HepG2 (cell line): ENCODE measurements around the gene ZNF83. TPM values are rescaled to one million over a fixed set of nuclear protein-coding genes. Genes with fewer than 3 reads are reported as not detected.

Source experiments
- ATAC-seq: fragments of 200-7000 bp; cut with Tn5 transposase; 3 replicates; pipeline ENCODE4 v1.9.1; 2020; ENCODE audit warnings: mild to moderate bottlenecking, moderate library complexity
- BruUV-seq: library from RNA; stranded (reverse); fragments of 400-500 nt; replicated peaks from 2 replicates; lab custom pipeline; 2021; lab: Mats Ljungman, UMichigan
- CTCF ChIA-PET: fragments of 300-600 bp; formaldehyde crosslinking; extraction: SDS; loops from one replicate; lab custom pipeline; 2021; ENCODE audit warnings: low total read pairs, inconsistent platforms, low intra/inter-chr PET ratio; lab: Yijun Ruan, JAX
- POLR2A ChIA-PET: fragments of 350-600 bp; sonication (Branson Sonifier 250); formaldehyde crosslinking; loops from one replicate; lab custom pipeline; 2020; ENCODE audit warnings: antibody characterized with exemption, inconsistent platforms; lab: Yijun Ruan, JAX
- DNase-seq: peaks from one replicate; pipeline ENCODE4 v3.0.0-alpha.2; 2015; ENCODE audit warnings: low spot score
- FAIRE-seq: peaks from 3 replicates; lab custom pipeline; 2011; peaks lifted over from hg19 to GRCh38; lab: Jason Lieb, UNC
- H2AFZ ChIP-seq: one replicate; pipeline ENCODE4 v1.6.1; 2011; ENCODE audit warnings: low read length, inconsistent platforms
- H3K27ac ChIP-seq: fragments of 300-600 bp; 3 replicates; pipeline ENCODE4 v1.8.0; 2011; ENCODE audit warnings: mixed run types, mild to moderate bottlenecking, mixed read lengths, low read length, inconsistent platforms; ENCODE audit not compliant: insufficient read depth; ENCODE audit errors: extremely low read length
- H3K27me3 ChIP-seq, 2 experiments: fragments of 200-600 bp in 1 of 2; 2 replicates in 1 of 2; 3 replicates in 1 of 2; pipeline versions ENCODE4 v1.6.0 to v1.8.0; 2011; ENCODE audit warnings: low read length in 2 of 2, mild to moderate bottlenecking in 2 of 2, moderate library complexity in 2 of 2, inconsistent platforms in 1 of 2; ENCODE audit not compliant: insufficient read depth in 2 of 2, control insufficient read depth in 1 of 2
- H3K36me3 ChIP-seq, 2 experiments: fragments of 200-600 bp in 1 of 2; replicated peaks in 1 of 2; 2 replicates in 1 of 2; 3 replicates in 1 of 2; pipeline versions ENCODE4 v1.5.1 to v1.8.0; 2011; ENCODE audit warnings: low read length in 2 of 2, inconsistent platforms in 1 of 2; ENCODE audit not compliant: insufficient read depth in 2 of 2, control insufficient read depth in 1 of 2
- H3K4me1 ChIP-seq: 2 replicates; pipeline ENCODE4 v1.5.1; 2012; ENCODE audit warnings: low read length, inconsistent platforms; ENCODE audit not compliant: insufficient read depth
- H3K4me2 ChIP-seq: 2 replicates; pipeline ENCODE4 v1.6.0; 2011; ENCODE audit warnings: low read depth, low read length, inconsistent platforms
- H3K4me3 ChIP-seq, 3 experiments: fragments of 200-600 bp in 1 of 3; sonication (generic), shearing (Covaris generic) in 1 of 3; replicated peaks in 1 of 3; 2 replicates each; pipeline ENCODE4 v1.5.1; 2011 to 2016; ENCODE audit warnings: low read length in 3 of 3, inconsistent platforms in 2 of 3, low read depth in 2 of 3, mild to moderate bottlenecking in 2 of 3, control low read depth in 1 of 3, mixed read lengths in 1 of 3; ENCODE audit not compliant: insufficient read depth in 1 of 3
- H3K79me2 ChIP-seq: one replicate; pipeline ENCODE4 v1.6.1; 2011; ENCODE audit warnings: low read length, inconsistent platforms; ENCODE audit not compliant: insufficient read depth
- H3K9ac ChIP-seq: 2 replicates; pipeline ENCODE4 v1.6.0; 2011; ENCODE audit warnings: mild to moderate bottlenecking, low read depth, low read length, inconsistent platforms; ENCODE audit not compliant: insufficient read depth
- H3K9me3 ChIP-seq: 2 replicates; pipeline ENCODE4 v1.5.1; 2012; ENCODE audit warnings: mild to moderate bottlenecking, low read length
- H4K20me1 ChIP-seq: 2 replicates; pipeline ENCODE4 v1.6.0; 2011; ENCODE audit warnings: inconsistent platforms, mild to moderate bottlenecking, low read length, moderate library complexity; ENCODE audit not compliant: insufficient read depth
- CREBL2 ChIP-seq: sonication (generic); formaldehyde crosslinking; IDR thresholded peaks from 2 replicates; pipeline ENCODE4 v1.8.1; 2023; ENCODE audit warnings: missing genetic modification reagents, mild to moderate bottlenecking, borderline replicate concordance
- FOXP4 ChIP-seq: sonication (generic); formaldehyde crosslinking; IDR thresholded peaks from 2 replicates; pipeline ENCODE4 v1.4.0; 2020; ENCODE audit warnings: missing genetic modification reagents
- SRF ChIP-seq: IDR thresholded peaks from 2 replicates; pipeline ENCODE4 v1.6.1; 2011; ENCODE audit warnings: mild to moderate bottlenecking, low read depth, low read length, moderate library complexity
- ZNF605 ChIP-seq: sonication (generic); formaldehyde crosslinking; IDR thresholded peaks from 2 replicates; pipeline ENCODE4 v1.8.0; 2022; ENCODE audit warnings: mild to moderate bottlenecking, missing genetic modification reagents
- ZNF609 ChIP-seq: sonication (generic); formaldehyde crosslinking; IDR thresholded peaks from 2 replicates; pipeline ENCODE4 v1.4.0; 2020; ENCODE audit warnings: mild to moderate bottlenecking, missing genetic modification reagents, borderline replicate concordance
- whole genome bisulfite sequencing: methylation state at CpG from one replicate; pipeline ENCODE4 v1.1.6; 2017; ENCODE audit warnings: low lambda C conversion rate; 5-methylcytosine and 5-hydroxymethylcytosine counted together
- in situ Hi-C: cut with HindIII; loops from 2 replicates; pipeline ENCODE4 v1.10.0; 2017; ENCODE audit warnings: low pct_unique_long_range_greater_than_20kb; ENCODE audit not compliant: extremely low pct_ligation_motif_present
- intact Hi-C: fragments of 100-400 bp; cut with micrococcal nuclease; formaldehyde crosslinking; loops from one replicate; pipeline ENCODE4 v1.10.0; 2022; ENCODE audit not compliant: unreplicated experiment
- polyA plus RNA-seq, 8 experiments: library from polyadenylated mRNA; depleted of rRNA in 3 of 8; stranded (reverse) in 7 of 8; unstranded in 1 of 8; fragments of >200 nt; fragmentation: Illumina TruSeq in 4 of 8; extraction: Trizol in 4 of 8; gene quantifications; 2 replicates each; pipeline versions ENCODE4 v1.2.1 to v1.2.3, GENCODE V29; 2011 to 2016; ENCODE audit warnings: low read depth in 4 of 8, missing spikeins in 1 of 8, mixed read lengths in 1 of 8; ENCODE audit not compliant: insufficient read depth in 1 of 8
- total RNA-seq, 5 experiments: library from RNA; depleted of rRNA; stranded (reverse); fragments of >200 nt; fragmentation: Illumina TruSeq; extraction: Trizol; gene quantifications; 2 replicates each; pipeline ENCODE4 v1.2.3, GENCODE V29; 2016; ENCODE audit warnings: low read depth in 1 of 5

Gene ZNF83
- total and polyA plus RNA-seq, 2 of the 13 experiments (the other 11 are each of a cell fraction or from before 2014, with no cell fraction given) = 20.4 to 44.5 TPM

- TF ChIP-seq CREBL2 (CRISPR knock-in tag) = no peak
- no peak for TF ChIP-seq ZNF609
- TF ChIP-seq FOXP4 (CRISPR knock-in tag) = no peak
- no peak for TF ChIP-seq ZNF605 (CRISPR knock-in tag)
- TF ChIP-seq SRF = no peak
- no peaks in the 10 kb centered on the region for H4K20me1 ChIP-seq
- H2AFZ ChIP-seq = no peak overlapping the region
- no peak overlapping the region for H3K9ac ChIP-seq
- no peak for ATAC-seq
- WGBS = 55% methylated on average over 4 of the region's 4 CpGs
- ChIA-PET POLR2A (no interaction called here), CTCF (no interaction called here)
- DNase-seq = no peak
- BruUV-seq = no TSS peak
- H3K4me3 ChIP-seq = no peak overlapping the region
- FAIRE-seq = no peak
- H3K79me2 ChIP-seq = peaks cover 11% of the 10 kb centered on the region
- H3K27me3 ChIP-seq = no peaks in the 10 kb centered on the region
- H3K4me2 ChIP-seq = no peak overlapping the region
- H3K9me3 ChIP-seq = peaks cover 39% of the 10 kb centered on the region
- intact Hi-C loops = no loop called here
- in situ Hi-C loops = no loop called here
- H3K36me3 ChIP-seq = no peaks in the 10 kb centered on the region
- no peak overlapping the region for H3K27ac ChIP-seq
- peaks cover 5% of the 10 kb centered on the region; the same call in 1 of the 2 replicates for H3K4me1 ChIP-seq
Observed at GRCh38 chr19:52670046-52670445, 31.9 kb upstream of the ZNF83 start.
